Ovary (tissue), 3 donors: ENCODE measurements around the gene PCDHA10.

Source experiments
- CTCF ChIP-seq, 3 donors: fragments of 450-650 bp in 2 of 3; fragments of 200-600 bp in 1 of 3; IDR thresholded peaks; one replicate each; pipeline versions ENCODE4 v1.5.1 to v1.8.0; 2016 to 2022; ENCODE audit warnings: antibody characterized with exemption in 3 of 3, mild to moderate bottlenecking in 1 of 3
- EP300 ChIP-seq: sonication (generic); formaldehyde crosslinking; IDR thresholded peaks from one replicate; pipeline ENCODE4 v1.6.1; 2017; ENCODE audit warnings: antibody characterized with exemption
- POLR2A ChIP-seq: fragments of 450-650 bp; IDR thresholded peaks from one replicate; pipeline ENCODE4 v1.6.1; 2017; ENCODE audit warnings: antibody characterized with exemption, mild to moderate bottlenecking, moderate library complexity
- donor health status: DM: no; HTN: no; CAD: no.

DNA sequence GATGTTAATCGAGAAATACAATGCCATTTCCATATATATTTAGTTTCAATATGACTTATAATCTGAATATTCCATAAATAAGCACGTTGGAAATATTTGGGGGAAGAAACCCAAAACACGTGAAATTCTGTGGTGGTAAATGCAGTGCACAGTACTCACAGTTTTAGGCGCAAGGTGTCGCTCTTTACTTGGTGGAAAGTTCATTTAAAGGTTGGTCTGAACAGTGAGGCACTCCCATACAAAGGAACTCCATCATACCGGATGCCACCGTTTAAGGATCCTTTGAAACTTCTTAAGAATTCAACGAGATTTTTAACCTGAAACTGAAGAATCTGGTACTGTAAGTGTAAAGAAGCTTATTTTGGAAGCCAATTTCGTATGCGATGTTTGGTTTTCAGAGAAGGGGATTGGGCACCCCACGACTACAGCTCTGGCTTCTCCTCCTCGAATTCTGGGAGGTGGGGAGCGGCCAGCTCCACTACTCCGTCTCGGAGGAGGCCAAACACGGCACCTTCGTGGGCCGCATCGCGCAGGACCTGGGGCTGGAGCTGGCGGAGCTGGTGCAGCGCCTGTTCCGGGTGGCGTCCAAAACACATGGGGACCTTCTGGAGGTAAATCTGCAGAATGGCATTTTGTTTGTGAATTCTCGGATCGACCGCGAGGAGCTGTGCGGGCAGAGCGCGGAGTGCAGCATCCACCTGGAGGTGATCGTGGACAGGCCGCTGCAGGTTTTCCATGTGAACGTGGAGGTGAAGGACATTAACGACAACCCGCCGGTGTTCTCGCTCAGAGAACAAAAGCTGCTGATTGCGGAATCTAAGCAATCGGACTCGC lies 13.2 kb downstream of the PCDHA10 start, which contains the start of gene PCDHA11:
- TF ChIP-seq CTCF (IDR thresholded peaks at IDR 0.05) (no peak), EP300 (no peak), POLR2A (no peak)
